Limb (tissue), 2 donors: ENCODE data around the gene TAGAP.
"Not testable (repeated sequence)": the region's sequence is repeated elsewhere in the genome, so short reads cannot be mapped to it uniquely, and the experiment has no call there.

Experiments
- DNase-seq, 2 donors: peaks; one replicate each; pipeline ENCODE4 v3.0.0-alpha.2; 2016; ENCODE audit errors: extremely low spot score in 2 of 2

Gene TAGAP

DNA sequence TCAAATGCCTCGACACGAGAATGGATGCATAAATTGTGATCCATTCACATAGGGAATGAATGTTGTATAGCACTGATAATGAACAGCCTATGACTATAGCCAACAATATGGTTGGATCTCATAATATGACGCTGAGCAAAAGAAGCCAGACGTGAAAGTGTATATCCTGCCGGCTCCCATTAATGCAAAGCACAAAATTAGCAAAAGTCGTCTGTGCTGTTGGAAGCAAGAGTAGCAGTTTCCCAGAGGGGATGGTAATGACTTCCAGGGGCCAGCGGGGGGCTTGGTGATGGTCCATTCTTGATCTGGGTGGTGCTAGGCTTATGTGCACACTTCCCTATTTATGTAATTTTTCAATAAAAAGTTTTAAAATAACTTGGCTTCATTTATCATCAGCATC is 1.0 kb upstream of the TAGAP start:
- no peak for DNase-seq

- DNase-seq = no peak
These were observed 844 bp downstream of the TAGAP start for GRCh38 chr6:159043947-159044346.

DNA sequence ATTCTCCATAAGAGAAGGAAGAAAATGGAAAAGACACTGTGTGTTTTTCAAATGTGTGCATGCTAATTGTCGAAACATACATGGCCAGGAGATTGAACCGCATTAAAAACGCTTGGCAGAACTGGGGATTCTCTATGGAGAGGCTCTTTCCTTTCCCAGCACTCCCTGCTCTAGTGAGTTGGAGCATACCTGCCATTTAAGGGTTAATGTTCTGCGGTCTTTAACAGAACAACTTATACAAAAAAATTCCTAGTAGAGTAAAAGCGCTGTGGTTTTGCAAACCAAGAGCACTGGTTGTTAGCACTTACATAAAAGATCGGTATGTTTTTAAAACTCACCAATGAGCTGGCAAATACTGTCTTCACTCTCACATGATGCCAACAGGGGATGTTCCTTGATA is 1.5 kb downstream of the TAGAP start:
- no peak for DNase-seq

DNA sequence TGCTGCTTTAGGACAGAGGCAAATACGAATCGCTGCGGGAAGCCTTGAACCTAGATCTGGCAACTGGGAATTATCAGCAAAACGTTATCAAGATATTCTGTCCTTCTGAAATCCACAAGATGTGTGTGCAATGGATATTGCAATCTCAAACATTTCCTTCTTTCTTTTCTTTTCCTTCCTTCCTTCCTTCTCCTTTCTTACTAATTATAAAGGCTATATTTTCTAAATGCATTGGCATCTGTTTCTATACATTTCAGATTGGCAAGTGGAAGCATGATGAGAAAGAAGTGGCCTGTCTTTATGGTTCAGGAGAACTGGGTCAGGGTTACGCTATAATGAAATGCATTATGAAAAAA is 2.0 kb downstream of the TAGAP start:
- DNase-seq = no peak

DNA sequence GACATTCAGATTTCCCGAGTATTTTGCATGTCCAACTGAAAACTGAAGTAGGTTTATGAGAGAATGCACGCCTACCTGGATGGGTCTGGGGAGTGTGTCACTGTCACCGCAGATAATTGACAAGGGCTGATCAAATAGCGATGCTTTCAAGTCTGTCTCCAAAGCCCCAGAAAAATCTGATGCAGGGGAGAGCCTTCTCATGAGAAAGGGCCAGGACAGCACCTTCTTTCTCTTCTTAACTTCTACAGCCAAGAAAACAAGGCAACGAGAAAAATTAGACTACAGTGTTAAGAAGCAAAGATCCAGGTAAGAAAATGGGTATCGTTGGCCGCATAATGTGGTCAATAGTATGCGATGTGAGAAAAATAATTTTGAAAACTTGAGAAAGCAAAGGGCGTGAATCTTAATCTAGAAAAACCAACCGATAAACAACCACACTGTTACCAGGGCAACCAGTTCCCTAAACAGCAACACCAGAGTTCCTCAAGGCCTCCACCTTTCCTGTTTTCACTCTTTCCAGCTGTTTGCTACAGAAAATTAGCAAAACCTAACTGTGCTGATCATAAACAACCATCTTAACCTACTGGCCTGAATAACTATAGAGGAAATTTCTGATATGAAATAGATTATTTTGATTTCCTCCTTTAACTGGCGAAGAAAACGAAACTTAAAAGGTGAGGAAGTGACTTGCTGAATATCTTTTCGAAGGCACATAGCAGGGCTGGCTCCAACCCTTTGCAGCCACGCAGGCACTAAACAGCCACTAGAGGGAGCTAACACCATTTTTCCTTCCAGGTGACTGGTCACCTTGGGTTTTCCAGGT is 2.6 kb downstream of the TAGAP start:
- DNase-seq = peak in 1 of 2 donors; percentile 67

GRCh38 chr6:159041181-159041580 is 3.6 kb downstream of the TAGAP start:
- DNase-seq = no peak

DNA sequence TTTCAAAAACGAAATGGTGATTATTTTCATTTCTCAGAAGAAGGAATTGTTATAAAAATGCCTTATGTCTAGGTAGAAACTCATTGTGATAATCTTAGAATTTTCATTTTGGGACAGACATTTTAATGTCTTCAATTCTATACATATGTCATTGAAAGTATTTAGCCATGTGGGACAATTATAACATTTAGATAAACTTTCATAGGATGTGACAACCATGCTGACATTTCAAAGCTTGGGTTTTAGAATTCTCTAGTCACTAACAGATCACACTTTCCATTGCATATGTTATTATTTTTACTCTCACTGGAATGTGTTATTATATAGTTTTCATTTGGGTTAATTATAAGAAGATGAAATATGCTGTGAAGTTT is 4.9 kb downstream of the TAGAP start:
- DNase-seq = no peak

GRCh38 chr6:159038914-159039884 is 5.6 kb downstream of the TAGAP start:
- DNase-seq = peak in 1 of 2 donors; percentile 27

DNA sequence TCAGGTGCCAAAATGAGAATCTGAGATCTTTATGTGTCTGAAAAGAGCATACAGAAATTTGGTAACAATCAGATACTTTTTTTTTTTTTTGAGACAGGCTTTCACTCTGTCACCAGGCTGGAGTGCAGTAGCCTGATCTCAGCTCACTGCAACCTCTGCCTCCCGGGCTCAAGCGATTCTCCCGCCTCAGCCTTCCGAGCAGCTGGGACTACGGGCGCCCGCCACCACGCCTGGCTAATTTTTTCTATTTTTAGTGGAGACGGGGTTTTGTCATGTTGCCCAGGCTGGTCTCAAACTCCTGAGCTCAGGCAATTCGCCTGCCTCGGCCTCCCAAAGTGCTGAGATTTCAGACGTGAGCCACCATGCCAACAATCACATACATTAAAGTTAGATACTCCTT is 6.5 kb downstream of the TAGAP start:
- not testable (repeated sequence) for DNase-seq

DNA sequence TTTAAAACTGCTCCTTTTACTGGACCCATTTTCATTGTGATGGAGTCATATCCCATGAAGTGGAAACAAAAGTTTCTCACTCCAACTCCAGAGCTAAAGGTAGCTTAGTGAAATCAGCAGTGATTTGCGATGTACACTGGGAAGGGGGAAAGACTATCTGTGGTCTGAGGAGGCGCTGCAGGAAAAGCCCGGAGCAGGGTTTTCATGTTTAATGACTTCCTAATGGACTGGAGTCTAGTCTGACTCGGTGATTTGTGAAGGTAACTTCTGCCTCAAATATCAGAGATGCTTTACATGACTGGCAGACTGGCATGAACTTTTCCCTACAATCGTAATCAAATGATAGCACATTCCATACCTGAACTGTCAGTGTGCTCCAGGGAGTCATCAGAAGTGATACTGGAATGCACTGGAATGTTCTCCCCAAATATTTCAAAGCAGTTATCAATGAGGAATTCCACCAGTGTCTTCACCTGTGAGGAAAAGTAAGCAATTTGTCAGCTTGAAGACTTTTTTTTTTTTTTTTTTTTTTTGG is 7.0 kb downstream of the TAGAP start:
- no peak for DNase-seq

- no peak for DNase-seq
These were observed 8.1 kb downstream of the TAGAP start for GRCh38 chr6:159036673-159037072.

- no peak for DNase-seq
These were observed 8.9 kb downstream of the TAGAP start for GRCh38 chr6:159035891-159036290.

- DNase-seq = no peak
These were observed 11.4 kb downstream of the TAGAP start for GRCh38 chr6:159033160-159034049.

DNA sequence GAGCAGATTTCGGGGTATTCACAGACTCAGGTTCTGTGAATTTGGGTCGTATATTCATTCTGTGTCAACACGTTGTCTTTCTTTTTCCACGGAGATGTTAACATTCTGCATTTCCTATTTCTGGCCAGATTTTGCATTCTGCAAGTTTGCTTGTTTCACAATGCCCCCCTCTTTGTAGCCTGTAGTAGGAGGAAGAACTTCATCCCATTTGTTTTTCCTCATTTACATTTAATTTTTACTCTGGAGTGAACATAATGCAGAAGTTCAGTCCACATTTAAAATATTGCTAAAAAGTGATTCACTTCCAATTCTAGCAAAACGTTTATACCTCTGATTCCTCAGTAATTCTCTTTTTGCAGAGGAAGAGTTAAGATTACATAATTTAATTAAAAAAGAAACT is 12.9 kb downstream of the TAGAP start:
- DNase-seq = no peak

GRCh38 chr6:159030168-159030567 is 14.6 kb downstream of the TAGAP start:
- no peak for DNase-seq

- DNase-seq = not testable (repeated sequence)
These were observed 19.6 kb downstream of the TAGAP start for GRCh38 chr6:159025224-159025623.

GRCh38 chr6:159023893-159024292 is 20.9 kb downstream of the TAGAP start:
- DNase-seq = no peak

DNA sequence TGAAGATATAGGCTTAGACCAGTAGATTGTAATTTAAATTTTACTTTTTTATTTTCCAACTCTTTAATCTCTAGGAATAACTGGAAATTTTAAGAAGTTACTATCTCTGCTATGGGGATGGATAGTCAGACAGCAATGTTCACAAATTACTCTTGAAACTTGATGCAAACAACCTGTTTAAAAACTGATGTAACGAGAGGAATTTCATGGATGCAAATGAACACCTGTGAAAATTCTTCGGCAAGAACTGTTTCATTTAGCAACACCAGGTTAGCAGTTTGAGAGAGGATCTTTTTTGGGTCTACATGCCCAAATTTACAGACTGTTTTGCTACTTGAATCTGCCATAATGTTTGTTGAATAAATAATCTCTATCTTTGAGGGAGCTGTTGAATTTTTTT is 24.8 kb downstream of the TAGAP start:
- no peak for DNase-seq

- no peak for DNase-seq
These were observed 26.8 kb downstream of the TAGAP start for GRCh38 chr6:159017757-159018559.

- no peak for DNase-seq
These were observed 30.4 kb downstream of the TAGAP start for GRCh38 chr6:159014406-159014805.
